Measurements from ENCODE around the gene FERD3L.

FERD3L gene

DNA sequence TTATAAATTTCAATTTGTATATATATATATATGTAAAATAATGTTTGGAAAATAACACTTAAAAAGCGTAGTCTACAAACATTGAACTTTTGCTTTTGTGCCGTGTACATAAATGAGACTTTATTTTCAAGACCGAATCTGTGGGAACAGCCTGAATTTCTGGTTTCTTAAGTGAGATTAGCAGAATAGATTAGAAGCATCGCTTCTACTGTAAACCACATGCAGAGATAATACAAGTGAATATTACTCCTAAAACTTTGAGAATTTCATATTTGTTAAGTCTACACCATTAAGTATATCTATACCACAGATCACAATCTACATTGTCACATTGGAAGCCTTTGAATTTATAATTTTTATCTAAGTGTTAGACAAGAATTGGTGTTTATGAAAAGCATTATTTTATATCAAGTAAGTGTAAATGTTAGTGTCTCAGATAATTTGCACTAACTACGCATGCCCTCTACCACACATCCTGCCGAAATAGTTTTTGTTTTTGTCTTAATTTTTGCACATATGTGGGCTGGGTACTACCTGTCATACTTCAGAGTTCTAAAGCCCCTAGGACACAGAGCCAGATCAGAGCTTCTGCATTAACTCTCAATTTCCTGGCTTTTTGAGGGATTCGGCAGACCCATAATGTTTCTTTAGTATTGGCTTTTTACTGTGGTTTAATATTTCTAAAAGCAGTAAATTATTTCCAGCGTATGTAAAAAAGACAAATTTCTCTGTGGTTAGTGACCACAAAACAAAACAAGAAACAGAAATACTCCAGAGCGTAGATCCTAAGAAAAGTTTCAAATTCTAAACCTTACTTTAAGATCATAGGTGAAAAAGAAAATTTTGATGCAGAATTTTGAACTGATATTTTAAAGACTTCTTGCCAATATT is 47.8 kb downstream of the FERD3L start:
- DNase-seq: no peak

DNA sequence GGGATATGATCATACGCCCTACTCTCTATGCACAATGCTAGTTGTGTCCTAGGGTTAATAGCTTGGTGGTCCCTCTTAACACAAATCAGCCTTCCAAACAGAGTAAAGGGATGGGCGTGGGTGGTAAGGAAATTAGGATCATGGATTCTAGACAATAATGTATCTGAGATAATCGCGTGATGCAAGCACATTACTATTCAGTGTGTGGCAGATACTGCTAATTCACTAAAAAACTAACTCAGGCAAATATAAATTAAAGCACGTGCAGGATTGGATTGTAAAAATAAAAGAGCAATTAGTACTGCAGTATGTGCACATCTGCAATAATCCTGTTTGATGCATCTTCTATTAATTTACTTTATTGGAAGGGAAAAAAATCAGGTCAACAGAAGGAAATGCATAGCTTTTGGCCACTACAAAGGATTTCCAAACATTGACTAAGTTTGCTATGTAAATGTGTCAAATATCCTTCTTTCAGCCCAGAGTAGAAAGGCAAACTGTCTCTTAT is 49.8 kb downstream of the FERD3L start:
- no peak for DNase-seq
